Stimulated activated CD4-positive, alpha-beta T cell treated with anti-CD3 and anti-CD28 coated beads, Interleukin-2, amount 100 ng/mL, for 24 hours (primary cell): Measurements from ENCODE around the gene RPS6KB2.
A peak's percentile ranks its signal among the peaks of the same experiment; 100 is the strongest.

ENCODE experiments used
- DNase-seq, 2 donors: peaks; one replicate each; pipeline ENCODE4 v3.0.0-alpha.2; 2020

Gene RPS6KB2

DNA sequence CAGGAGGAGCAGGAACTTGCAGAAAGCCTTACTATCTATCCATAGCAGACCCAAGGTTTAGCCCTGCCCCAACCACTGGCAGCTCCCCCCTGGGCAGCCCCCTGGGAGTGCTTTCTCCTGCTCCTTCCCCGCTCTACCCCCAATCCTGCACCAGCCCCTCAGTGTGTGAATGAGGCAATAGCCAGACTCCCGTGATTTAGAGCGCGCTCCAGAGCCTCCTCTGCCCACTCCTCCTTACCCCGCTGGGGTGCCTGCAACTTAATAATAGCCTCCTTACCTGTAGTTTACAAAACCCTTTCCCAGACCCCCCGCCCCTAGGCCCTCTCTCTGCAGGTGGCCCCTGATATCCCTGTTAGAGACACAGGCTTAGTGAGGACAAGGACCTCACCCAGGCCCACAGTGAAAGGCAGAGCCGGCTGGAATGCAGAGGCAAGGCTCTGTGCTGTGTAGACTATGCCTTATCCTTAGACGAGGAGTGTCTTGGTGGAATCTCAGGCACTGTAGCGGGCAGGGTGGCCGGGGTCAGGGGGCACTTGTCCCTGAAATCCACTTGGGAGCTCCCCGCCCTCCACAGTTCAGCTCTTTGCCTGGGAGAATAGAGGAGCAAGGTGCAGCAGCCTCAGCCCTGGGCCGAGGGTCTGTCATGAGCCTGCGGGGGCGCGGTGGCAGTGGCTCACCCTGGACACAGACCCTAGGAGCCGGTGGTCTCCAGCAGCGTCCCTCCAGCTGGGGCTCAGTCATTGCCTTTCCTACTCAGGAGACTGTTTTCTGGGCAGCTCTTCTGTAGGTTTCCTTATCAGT is 17.1 kb upstream of the RPS6KB2 start:
- DNase-seq = no peak

DNA sequence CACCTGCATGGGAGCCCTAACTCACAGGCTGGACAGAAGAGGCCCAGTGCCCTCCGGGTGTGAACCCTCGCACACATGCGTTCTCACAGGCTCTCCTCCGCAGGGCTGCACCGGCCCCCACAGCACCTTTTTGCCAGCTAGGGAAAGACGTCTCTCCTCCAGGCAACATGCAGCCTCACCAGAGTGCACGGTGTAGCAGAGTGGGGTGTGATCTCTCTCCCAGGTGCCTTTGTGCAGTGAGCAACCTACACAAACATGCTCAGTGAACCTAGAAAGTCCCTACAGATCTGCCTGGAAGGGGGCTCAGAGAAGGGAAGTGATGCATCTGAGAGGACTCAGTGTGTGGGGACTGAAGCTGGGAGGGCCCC is 16.5 kb upstream of the RPS6KB2 start:
- DNase-seq = peak in 1 of 2 donors; percentile 22

DNA sequence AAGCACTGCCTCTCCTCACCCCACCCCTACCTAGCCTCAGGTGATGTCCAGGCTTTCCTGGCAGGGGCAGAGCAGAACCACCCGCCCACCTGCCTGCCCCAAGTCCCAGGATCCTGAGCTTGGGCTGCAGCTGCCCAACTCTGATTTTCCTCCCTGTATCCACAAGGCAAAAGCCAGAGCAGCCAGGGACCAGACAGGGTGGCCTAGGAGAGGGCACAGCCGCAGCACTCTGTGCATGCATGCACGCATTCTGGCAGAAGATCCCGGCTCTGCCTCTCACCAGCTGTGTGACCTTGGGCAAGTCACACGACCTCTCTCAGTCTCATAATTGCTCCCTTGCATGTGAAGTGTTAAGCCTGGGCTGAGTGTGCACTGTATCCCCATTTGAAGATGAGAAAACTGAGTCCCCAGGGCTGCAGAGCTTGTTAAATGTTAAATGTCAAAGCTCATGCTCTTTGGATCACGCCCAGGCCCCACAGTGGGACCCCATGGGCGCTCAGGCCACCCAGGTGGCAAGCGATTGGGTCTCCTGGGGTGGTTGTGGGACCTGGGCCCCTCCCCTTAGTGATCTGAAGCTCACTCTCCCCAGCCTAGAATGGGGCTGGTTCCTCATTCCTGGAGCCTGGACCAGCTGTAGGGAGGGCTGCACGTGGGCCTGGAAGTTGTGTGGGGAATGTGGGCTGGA is 15.7 kb upstream of the RPS6KB2 start:
- DNase-seq = no peak

DNA sequence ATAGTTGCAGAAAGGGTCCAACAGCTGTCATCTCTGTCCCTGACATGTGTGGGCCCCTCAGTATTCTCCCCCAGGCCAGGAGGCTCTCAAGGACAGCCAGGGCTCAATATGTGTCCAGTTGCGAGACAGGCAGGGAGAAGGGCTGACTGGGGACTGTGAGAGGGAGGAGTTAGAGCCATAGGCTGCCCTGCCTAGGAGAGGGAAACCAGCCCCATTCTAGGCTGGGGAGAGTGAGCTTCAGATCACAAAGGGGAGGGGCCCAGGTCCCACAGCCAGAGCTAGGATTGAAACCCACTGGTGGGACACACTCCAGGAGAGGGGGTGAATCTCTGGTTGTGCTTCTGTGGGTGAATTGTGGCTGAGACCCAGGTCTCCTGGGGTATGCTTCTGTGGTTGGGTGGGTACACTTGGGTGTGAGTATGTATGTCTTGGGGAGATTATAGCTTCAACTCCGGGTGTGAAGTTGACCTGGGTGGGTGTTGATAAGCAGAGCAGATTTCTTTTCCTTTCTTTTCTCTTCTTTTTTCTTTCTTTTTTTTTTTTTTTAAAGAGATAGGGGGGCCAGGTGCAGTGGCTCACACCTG is 14.9 kb upstream of the RPS6KB2 start:
- no peak for DNase-seq

DNA sequence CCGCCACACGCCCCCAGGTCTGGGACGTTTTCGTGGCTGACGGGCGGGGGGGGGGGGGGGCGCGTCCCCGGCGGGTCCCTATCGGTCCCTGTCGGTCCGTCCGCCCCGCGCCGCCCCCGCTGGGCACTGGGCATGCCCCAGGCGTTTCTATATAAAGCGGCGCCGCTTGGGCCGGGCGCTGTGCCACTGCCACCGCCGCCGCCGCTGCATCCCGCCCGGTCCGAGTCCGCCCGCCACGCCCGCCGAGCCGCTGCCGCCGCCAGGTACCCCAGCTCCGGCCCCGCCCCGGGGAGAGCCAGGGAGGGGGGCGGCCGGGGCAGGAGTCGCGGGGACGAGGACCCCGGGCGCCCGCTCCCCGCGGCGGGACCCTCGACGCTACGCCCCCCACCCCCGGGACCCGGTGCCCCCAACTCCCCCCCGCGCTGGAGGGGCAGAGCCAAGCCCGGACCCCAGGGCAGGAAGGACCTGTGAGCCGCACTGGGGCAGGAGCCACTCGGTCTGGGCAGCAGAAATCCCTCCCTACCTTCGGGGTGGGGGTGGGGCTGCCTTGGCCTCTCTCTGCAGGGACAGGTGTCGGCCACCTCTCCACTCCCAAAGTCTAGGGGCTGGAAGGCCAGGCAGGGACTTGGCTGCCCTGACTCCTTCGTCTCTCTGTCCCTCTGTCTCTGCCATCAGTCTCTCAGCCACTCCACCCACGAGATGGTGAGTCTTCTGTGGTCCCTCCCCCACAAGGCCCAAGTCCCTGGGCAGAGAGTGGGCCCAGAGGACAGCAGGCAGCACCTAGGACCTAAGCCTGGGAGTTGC is 12.6 kb upstream of the RPS6KB2 start, which contains the start of gene CARNS1:
Gene CARNS1 (plus strand): TSS at position 178 of the 804 bp plus-strand sequence. CDS start 522 bp downstream, at position 700.
- DNase-seq = peak in 1 of 2 donors; percentile 38

DNA sequence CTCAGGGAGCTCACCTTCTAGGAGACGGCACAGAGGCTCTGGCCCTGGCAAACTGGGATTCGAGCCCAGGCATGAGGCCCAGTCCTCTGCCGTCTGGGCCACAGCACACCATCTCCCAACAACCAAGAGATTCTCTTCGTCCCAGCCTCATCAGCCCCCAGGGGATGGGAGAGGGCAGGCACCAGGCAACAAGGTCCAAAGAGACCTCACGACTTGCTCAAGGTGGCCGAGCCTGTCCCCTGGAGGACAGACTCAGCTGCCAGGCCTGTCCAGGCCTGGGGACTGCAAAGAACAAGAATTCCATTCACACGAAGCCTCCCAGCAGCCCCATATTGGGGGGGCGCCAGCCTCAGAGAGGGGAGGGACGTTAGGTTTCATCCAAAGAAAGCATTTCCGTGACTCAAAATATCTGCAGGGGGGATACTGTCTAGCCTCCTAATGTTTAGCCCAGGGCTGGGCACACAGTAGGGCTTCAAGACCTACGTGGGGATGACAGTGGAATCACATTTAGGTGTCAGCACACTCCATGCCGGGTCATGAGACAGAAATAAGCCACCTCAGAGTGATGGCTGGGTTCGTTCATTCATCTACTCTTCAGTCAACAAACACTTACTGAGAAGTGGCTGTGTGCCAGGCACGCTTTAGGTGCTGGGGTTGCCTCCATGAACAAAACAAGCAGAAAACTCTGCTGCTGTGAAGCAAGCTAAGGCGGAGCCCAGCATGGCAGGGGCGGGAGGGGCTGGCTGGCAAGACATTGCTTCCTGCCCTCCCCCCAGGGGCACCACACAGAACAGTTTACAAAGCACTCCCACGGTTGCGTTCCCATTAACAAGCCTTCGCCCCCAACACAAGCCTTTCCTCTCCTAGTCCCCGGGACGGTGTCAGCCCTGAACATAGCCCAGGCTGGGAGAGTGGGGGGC is 11.6 kb upstream of the RPS6KB2 start:
- peak; percentile 49 to 64 for DNase-seq

DNA sequence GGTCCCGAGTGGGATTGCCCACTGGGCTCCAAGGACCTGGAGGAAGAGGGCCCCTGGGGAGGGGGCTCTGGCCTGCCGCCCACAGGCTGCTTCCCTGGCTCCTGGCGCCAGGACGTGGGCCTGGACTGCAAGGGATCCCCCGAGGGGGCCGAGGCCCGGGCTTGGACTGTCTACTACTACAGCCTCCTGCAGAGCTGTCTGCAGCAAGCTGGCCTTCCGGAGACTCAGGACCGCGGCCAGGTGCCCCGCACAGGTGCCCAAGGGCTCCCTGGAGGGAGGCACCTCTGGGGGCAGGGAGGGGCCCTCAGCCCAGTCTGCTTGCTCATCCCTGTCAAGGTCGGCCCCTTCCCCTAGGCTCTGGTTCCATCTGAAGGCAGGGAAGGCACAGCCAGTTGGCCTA is 10.9 kb upstream of the RPS6KB2 start:
- no peak for DNase-seq

DNA sequence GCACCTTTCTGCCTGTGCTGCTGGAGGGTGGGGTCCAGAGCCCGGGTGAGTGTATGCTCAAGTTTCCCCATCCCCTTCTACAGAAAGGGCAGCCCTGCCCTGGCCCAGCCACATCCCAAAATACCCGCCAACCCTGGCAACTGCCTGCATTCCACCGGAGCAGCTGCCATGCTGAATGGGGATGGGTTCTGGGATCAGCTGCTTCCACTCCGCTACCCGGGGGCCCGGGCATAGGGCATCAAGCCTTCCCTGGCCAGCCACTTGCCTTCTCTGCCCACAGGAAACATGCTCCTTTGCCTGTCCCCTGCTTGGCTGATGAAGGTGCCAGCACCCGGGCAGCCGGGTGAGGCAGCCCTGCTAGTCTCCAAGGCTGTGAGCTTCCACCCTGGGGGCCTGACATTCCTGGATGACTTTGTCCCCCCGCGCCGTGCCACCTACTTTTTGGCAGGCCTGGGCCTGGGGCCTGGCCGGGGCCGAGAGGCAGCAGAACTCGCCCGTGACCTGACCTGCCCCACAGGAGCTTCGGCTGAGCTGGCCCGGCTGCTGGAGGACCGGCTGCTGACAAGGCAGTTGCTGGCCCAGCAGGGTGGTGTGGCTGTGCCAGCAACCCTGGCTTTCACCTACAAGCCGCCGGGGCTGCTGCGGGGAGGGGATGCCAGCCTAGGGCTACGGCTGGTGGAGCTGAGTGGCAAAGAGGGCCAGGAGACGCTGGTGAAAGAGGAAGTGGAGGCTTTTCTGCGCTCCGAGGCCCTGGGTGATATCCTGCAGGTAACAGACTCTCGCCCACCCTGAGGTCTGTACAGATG is 9.6 kb upstream of the RPS6KB2 start:
- DNase-seq = peak in 1 of 2 donors; percentile 40

DNA sequence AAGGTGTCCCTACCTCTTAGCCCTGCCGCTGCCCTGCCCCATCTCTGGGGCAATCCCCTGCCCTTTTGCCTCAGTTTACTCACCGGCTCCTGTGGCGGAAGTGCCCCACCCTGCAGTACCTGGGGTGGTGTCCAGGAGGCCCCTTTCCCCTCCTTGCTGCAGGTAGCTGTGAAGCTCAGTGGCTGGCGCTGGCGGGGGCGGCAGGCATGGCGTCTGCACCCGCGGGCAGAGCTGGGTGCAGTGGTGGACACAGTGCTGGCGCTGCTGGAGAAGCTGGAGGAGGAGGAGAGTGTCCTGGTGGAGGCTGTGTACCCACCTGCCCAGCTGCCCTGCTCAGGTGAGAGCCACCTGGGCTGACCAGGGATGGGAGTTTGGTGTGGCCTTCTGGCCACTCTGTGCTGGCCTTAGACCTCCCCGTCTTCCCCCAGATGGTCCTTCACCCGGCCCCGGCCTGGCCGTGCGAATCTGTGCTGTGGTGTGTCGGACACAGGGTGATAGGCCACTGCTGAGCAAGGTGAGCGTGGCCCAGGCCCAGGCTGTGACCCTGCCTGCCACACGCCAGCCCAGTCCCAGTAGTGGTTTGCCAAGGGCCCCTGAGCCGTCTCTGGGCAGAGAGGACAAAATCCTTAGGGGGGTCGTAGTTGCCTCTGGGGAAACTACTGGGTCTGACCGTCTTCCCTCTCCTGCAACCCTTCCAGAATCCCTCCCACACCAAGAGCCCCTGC is 8.8 kb upstream of the RPS6KB2 start:
- peak in 1 of 2 donors; percentile 13 for DNase-seq

DNA sequence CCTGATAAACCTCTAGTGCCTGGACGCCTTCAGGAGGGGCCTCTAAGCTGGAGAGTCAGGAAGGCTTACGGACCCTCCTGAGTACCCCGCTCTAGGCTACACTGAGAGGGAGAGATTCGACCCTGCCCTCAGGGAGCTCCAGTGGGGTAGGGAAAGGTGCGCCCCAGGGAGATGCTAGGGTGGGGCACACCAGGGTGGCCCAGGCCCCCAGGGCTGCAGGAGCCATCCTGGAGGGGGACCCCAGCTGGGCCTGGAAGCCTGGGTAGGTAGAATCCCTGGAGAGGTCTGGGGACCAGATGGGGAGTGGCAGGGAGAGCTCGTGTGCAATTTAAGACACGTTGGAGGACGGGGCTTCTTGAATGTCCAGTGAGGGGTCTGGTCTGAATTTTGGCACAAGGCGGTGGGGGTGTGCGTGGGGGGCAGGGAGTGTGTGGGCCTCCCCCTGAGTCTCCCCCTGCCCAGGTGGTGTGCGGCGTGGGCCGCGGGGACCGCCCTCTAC is 8.1 kb upstream of the RPS6KB2 start:
- peak in 1 of 2 donors; percentile 6 for DNase-seq

DNA sequence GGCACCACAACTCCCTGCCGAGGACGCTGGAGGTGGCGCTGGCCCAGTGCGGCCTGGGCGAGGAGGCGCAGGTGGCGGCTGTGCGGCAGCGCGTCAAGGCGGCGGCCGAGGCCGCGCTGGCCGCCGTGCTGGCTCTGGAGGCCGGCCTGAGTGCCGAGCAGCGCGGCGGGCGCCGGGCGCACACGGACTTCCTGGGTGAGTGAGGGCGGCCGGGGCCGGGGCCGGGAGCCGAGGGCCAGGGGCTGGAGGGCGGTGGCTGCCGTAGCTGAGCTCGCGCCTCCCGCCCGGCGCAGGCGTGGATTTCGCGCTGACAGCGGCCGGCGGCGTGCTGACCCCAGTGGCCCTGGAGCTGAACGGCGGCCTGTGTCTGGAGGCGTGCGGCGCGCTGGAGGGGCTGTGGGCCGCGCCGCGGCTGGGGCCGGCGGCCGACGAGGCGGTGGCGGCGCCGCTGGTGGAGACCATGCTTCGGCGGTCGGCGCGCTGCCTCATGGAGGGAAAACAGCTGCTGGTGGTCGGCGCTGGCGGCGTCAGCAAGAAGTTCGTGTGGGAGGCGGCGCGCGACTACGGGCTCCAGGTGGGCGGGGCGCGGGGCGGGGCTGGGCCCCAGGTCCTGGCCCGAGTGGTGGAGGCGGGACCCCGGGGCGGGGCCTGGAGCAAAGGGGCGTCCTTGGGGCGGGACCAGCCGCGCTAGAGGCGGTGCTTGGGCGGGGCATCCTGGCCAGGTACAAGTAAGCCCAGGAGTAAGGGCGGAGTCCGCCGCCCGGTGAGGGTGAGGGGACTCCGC is 7.5 kb upstream of the RPS6KB2 start:
- peak; percentile 99 to 100 for DNase-seq

DNA sequence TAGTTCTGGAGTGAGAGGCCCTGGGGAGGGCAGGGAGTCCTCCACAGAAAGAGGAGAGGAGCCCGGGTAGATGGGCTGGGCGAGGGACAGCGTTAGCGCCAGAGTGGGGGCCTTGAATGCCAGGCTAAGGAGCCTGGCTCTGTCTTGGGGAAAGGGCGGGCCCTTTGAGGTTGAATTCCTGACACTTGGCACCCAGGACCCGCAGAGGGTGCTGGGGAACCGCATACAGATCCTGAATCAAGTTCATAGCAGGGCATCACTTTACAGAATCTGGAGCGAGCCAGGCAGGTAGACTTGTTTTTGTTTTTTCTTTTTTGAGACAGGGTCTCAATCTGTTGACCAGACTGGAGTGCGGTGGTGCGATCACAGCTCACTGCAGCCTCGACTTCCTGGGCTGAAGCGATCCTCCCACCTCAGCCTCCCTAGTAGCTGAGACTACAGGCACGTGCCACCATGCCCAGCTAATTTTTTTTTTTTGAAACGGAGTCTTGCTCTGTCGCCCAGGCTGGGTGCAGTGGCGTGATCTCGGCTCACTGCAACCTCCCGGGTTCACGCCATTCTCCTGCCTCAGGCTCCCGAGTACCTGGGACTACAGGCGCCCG is 6.8 kb upstream of the RPS6KB2 start:
- no peak for DNase-seq

DNA sequence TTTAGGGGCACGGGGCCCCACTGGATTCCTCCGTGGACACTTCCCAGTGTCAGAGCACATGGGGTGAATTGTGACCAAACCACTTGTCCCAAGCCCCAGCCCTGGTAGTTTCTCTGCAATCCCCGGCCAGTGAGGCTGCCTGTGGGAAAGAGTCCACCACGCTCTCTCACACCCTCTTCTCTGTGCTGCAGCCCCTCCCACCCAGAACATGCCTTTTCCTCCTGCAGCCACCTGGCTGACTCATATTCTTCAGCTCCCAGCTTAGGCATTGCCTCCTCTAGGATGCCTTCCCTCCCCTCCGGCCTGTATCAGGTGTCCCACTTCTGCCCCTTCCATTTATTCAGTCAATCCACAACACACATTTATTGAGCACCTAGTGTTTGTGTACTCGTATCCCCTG is 5.4 kb upstream of the RPS6KB2 start:
- DNase-seq = no peak

DNA sequence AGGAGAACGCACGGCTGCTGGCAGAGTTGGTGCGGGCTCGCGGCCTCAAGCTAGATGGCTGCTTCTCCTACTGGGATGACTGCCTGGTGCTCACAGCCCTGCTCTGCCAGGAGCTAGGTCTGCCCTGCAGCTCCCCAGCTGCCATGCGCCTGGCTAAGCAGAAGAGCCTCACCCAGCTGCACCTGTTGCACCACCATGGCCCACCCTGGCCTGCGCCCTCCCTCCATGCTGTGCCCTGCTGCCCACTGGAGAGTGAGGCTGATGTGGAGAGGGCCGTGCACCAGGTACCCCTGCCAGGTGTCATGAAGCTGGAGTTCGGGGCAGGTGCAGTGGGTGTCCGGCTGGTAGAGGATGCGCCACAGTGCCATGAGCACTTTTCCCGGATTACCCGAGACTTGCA is 4.8 kb upstream of the RPS6KB2 start:
- DNase-seq = no peak

DNA sequence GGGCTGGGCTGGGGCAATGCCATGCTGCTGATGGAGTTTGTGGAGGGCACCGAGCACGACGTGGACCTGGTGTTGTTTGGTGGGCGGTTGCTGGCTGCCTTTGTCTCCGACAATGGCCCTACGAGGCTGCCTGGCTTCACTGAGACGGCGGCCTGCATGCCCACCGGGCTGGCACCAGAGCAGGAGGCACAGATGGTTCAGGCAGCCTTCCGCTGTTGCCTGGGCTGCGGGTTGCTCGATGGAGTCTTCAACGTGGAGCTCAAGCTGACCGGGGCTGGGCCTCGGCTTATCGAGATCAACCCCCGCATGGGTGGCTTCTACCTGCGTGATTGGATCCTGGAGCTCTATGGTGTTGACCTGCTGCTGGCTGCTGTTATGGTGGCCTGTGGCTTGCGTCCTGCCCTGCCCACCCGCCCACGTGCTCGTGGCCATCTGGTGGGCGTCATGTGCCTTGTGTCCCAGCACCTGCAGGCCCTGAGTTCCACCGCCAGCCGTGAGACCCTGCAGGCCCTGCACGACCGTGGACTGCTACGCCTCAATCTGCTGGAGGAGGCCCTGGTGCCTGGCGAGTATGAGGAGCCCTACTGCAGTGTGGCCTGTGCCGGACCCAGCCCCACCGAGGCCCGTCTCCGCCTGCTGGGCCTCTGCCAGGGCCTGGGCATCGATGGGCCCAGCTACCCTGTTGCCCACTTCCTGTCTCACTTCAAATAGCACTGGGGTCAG is 4.2 kb upstream of the RPS6KB2 start:
- DNase-seq = no peak

DNA sequence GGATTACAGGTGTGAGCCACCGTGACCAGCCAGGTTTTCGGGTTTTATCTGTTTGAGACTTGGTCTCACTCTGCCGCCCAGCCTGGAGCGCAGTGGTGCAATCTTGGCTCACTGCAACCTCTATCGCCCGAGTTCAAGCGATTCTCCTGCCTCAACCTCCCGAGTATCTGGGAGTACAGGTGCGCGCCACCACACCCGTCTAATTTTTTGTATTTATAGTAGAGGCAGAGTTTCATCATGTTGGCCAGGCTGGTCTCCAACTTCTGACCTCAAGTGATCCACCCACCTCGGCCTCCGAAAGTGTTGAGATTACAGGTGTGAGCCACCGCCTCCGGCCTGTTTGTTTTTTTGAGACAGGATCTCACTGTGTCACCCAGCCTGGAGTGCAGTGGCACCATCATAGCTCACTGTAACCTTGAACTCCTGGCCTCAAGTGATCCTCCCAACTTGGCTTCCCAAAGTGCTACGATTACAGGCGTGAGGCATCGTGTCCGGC is 882 bp upstream of the RPS6KB2 start:
- peak in 1 of 2 donors; percentile 20 for DNase-seq

DNA sequence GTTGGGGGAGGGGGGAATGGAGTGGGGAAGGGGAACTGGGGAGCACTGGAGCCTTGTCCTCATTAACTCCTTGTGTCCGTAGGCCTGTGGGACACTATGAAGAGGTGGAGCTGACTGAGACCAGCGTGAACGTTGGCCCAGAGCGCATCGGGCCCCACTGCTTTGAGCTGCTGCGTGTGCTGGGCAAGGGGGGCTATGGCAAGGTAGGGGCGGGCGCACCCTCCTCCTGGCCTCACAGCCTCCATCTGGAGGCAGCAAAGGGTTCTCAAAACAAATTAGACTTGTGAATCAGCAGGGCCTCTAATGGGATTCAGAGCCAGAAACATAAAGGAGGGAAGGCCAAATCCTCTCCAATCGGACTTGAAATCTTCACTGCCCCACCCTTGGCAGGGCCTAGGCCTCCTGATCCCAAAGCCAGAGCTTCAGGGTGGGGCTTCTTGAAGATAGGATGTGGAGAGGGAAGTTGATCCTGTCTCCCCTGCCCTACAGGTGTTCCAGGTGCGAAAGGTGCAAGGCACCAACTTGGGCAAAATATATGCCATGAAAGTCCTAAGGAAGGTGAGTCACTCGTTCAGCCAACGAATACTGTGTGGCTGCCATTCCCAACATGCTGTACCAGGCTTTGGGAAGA is 859 bp downstream of the RPS6KB2 start:
- no peak for DNase-seq
